ENCODE measurements around the gene CRPPA.
"Not testable (repeated sequence)": the region's sequence is repeated elsewhere in the genome, so short reads cannot be mapped to it uniquely, and the experiment has no call there.

The CRPPA gene

GRCh38 chr7:16396766-16397500 lies 24.4 kb downstream of the CRPPA start:
- no peak for DNase-seq

GRCh38 chr7:16395121-16395520 lies 26.2 kb downstream of the CRPPA start:
- DNase-seq, result no peak

- no peak for DNase-seq
These were observed 27.4 kb downstream of the CRPPA start for GRCh38 chr7:16393862-16394422.

- no peak for DNase-seq
These were observed 28.3 kb downstream of the CRPPA start for GRCh38 chr7:16392990-16393523.

GRCh38 chr7:16383786-16384185 lies 37.6 kb downstream of the CRPPA start:
- not testable (repeated sequence) for DNase-seq

GRCh38 chr7:16383103-16383502 lies 38.2 kb downstream of the CRPPA start:
- not testable (repeated sequence) for DNase-seq
